Lung (tissue), 12 donors: ENCODE data around the gene SDF2L1. TPM values are rescaled to one million over a fixed set of nuclear protein-coding genes. Genes with fewer than 3 reads are reported as not detected.

Source experiments
- ATAC-seq: fragments of 200-7000 bp; cut with Tn5 transposase; one replicate; pipeline ENCODE4 v1.9.1; 2020; ENCODE audit warnings: moderate number of reproducible peaks; ENCODE audit not compliant: insufficient read depth, low FRiP score
- DNase-seq, 3 donors: peaks; one replicate each; pipeline ENCODE4 v3.0.0-alpha.2; 2013 to 2017
- H3K27ac ChIP-seq, 2 donors: one replicate each; pipeline ENCODE4 v1.5.1; 2013; ENCODE audit warnings: mild to moderate bottlenecking in 2 of 2, moderate library complexity in 2 of 2, control low read depth in 1 of 2, inconsistent platforms in 1 of 2, low read depth in 1 of 2, low read length in 1 of 2
- H3K27me3 ChIP-seq, 3 donors: one replicate each; pipeline ENCODE4 v1.5.1; 2013; ENCODE audit warnings: low read length in 2 of 3; ENCODE audit not compliant: control insufficient read depth in 3 of 3, insufficient read depth in 3 of 3
- H3K36me3 ChIP-seq, 4 donors: one replicate each; pipeline ENCODE4 v1.5.1; 2013; ENCODE audit warnings: low read length in 4 of 4, mild to moderate bottlenecking in 1 of 4, moderate library complexity in 1 of 4; ENCODE audit not compliant: control insufficient read depth in 4 of 4, insufficient read depth in 4 of 4
- H3K4me1 ChIP-seq, 5 donors: one replicate each; pipeline ENCODE4 v1.5.1; 2013; ENCODE audit warnings: low read length in 5 of 5, mild to moderate bottlenecking in 2 of 5, moderate library complexity in 1 of 5; ENCODE audit not compliant: control insufficient read depth in 5 of 5, insufficient read depth in 5 of 5
- H3K4me3 ChIP-seq: one replicate; pipeline ENCODE4 v1.5.1; 2013; ENCODE audit warnings: mild to moderate bottlenecking, control low read depth, moderate library complexity
- H3K9ac ChIP-seq, 2 donors: one replicate each; pipeline ENCODE4 v1.5.1; 2013; ENCODE audit warnings: low read length in 2 of 2, control low read depth in 1 of 2; ENCODE audit not compliant: insufficient read depth in 1 of 2
- H3K9me3 ChIP-seq, 4 donors: one replicate each; pipeline ENCODE4 v1.5.1; 2013; ENCODE audit warnings: low read length in 3 of 4, mild to moderate bottlenecking in 1 of 4, moderate library complexity in 1 of 4; ENCODE audit not compliant: control insufficient read depth in 4 of 4, insufficient read depth in 3 of 4
- WGBS, 2 donors: extraction: QIAGEN DNeasy Blood & Tissue Kit; methylation state at CpG; one replicate each; pipeline ENCODE4 v1.1.7; 2013; 5-methylcytosine and 5-hydroxymethylcytosine counted together
- polyA plus RNA-seq, 2 donors: library from polyadenylated mRNA; stranded (reverse); fragments of 200-250 nt; gene quantifications; one replicate each; pipeline ENCODE4 v1.2.1, GENCODE V29; 2013
- total RNA-seq, 2 donors: library from RNA; depleted of rRNA in 1 of 2; stranded (reverse); fragments of >200 nt in 1 of 2; gene quantifications; one replicate each; pipeline ENCODE4 v1.2.1, GENCODE V29; 2014 to 2021
- TF ChIP-seq, protein P1 (sequence below): IDR thresholded peaks from 2 replicates; pipeline ENCODE4 v1.5.1; 2012; ENCODE audit warnings: mild to moderate bottlenecking; ENCODE audit errors: control extremely low read depth, extremely low read depth
- donor health status: control.
- donor health status: control.
- donor health status: Bipolar disorder and iron deficiency.
- donor health status: healthy.
- donor health status: DM: yes; HTN: yes; CAD: no.

SDF2L1 gene
- total and polyA plus RNA-seq, 4 donors: 7.3 to 200 (median 78.1) TPM

DNA sequence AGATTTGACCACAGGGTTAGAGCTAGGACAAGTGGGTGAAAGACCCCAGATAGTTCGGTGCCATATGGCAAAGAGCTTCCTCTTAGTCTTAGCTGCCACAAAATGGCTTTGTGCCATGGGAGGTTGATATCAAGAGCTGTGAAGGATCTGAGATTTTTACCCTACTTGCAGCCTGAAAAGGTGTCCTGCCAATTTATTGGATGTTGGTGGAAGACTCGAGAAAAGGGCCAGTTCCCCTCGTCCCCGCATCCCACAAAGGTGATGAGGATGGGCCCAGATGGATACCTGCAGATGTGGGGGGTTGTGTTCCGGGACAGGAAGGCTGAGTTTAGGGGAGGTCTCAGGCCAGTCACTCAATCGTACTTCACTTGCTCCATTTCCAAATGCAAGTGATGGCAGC lies 39.5 kb upstream of the SDF2L1 start:
- TF ChIP-seq, protein P1, sequence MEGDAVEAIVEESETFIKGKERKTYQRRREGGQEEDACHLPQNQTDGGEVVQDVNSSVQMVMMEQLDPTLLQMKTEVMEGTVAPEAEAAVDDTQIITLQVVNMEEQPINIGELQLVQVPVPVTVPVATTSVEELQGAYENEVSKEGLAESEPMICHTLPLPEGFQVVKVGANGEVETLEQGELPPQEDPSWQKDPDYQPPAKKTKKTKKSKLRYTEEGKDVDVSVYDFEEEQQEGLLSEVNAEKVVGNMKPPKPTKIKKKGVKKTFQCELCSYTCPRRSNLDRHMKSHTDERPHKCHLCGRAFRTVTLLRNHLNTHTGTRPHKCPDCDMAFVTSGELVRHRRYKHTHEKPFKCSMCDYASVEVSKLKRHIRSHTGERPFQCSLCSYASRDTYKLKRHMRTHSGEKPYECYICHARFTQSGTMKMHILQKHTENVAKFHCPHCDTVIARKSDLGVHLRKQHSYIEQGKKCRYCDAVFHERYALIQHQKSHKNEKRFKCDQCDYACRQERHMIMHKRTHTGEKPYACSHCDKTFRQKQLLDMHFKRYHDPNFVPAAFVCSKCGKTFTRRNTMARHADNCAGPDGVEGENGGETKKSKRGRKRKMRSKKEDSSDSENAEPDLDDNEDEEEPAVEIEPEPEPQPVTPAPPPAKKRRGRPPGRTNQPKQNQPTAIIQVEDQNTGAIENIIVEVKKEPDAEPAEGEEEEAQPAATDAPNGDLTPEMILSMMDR: no peak
- DNase-seq: no peak
- Histone ChIP-seq H3K27ac (no peak overlapping the region), H3K9me3 (no peaks in the 10 kb centered on the region), H3K27me3 (no peaks in the 10 kb centered on the region), H3K4me3 (no peak overlapping the region), H3K4me1 (peaks cover 0 to 2% (median 0%) of the 10 kb centered on the region in 5 donors), H3K36me3 (peaks cover 0 to 2% (median 0%) of the 10 kb centered on the region in 4 donors), H3K9ac (no peak overlapping the region)
- WGBS, 2 donors: 90 to 94% methylated on average over 6 of the region's 6 CpGs
- no peak for ATAC-seq

GRCh38 chr22:21603973-21604372 lies 38.1 kb upstream of the SDF2L1 start:
- no peak for DNase-seq
- Histone ChIP-seq H3K36me3 (peaks cover 0 to 2% (median 0%) of the 10 kb centered on the region in 4 donors), H3K4me1 (peaks cover 0 to 3% (median 0%) of the 10 kb centered on the region in 5 donors), H3K27ac (no peak overlapping the region), H3K4me3 (no peak overlapping the region), H3K9me3 (no peaks in the 10 kb centered on the region), H3K27me3 (no peaks in the 10 kb centered on the region), H3K9ac (no peak overlapping the region)
- TF ChIP-seq, protein P1: no peak
- WGBS, 2 donors: 84 to 87% methylated on average over 9 of the region's 9 CpGs
- no peak for ATAC-seq

DNA sequence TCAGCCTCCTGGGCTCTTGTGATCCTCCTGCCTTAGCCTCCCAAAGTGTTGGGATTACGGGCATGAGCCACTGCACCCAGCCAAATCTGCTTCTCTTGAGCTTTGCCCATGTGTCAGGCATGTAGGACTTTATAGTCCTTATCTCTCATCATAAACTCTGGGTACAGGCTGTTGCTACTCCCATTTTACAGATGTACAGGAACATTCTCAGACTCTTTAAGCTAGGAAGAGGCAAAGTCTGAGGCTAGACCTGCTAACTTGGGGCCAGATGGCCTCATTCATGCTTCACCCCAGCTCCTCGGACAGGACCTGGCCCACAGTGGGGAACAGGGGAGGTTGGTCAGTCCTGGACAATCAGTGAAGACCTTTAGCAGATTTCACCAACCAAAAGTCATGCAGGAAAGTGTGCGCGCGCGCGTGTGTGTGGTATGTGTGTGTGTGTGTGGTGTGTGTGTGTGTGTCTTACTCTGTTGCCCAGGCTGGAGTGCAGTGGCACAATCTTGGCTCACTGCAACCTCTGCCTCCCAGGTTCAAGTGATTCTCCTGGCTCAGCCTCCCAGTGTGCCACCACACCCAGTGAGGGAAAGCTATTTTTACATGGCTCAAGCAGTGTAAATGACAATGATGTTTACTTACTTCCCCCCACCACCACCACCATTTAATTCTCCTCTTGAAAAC lies 36.1 kb upstream of the SDF2L1 start:
- Histone ChIP-seq H3K36me3 (peaks cover 1 to 4% (median 1%) of the 10 kb centered on the region in 4 donors), H3K27me3 (no peaks in the 10 kb centered on the region), H3K9ac (no peak overlapping the region), H3K27ac (no peak overlapping the region), H3K4me3 (no peak overlapping the region), H3K9me3 (no peaks in the 10 kb centered on the region), H3K4me1 (peaks cover 0 to 5% (median 0%) of the 10 kb centered on the region in 5 donors)
- WGBS, 2 donors: 95 to 98% methylated on average over 7 of the region's 7 CpGs
- DNase-seq (no peak), ATAC-seq (no peak)
- TF ChIP-seq, protein P1: no peak
